Measurements from ENCODE around the gene DZIP1.

DNA sequence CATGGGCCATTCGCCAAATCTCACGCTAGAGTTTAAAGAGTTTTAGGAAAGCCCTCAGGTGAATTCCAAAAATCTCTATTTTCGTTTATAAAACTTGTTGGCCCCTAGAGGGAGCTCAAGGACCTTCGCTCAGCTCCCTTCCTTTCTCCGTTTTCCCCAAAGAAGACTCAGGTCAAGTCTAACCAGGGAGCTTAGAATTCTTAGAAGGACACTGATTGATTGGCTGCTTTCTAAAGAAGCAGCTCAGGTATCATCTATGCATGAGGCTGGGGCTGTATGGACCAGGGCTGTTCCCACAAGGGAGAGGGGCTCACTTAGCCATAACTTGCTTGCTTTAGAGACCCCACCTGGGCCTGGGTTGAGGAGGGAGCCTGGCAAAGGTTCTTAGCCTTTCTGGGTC is 20.5 kb downstream of the DZIP1 start:
- no peak for TF ChIP-seq NR2C2 (CRISPR knock-in tag; IDR thresholded peaks at IDR 0.05)
- TF ChIP-seq, protein P1, sequence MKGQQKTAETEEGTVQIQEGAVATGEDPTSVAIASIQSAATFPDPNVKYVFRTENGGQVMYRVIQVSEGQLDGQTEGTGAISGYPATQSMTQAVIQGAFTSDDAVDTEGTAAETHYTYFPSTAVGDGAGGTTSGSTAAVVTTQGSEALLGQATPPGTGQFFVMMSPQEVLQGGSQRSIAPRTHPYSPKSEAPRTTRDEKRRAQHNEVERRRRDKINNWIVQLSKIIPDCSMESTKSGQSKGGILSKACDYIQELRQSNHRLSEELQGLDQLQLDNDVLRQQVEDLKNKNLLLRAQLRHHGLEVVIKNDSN (CRISPR knock-in tag; IDR thresholded peaks at IDR 0.05), result no peak
- TF ChIP-seq CREB1 (CRISPR knock-in tag; IDR thresholded peaks at IDR 0.05), result no peak
- TF ChIP-seq TP53 (CRISPR knock-in tag; IDR thresholded peaks at IDR 0.05), result no peak
- peak; percentile 55; the same call in 1 of the 2 replicates for TF ChIP-seq CTCF (IDR thresholded peaks at IDR 0.05)
- no peak for TF ChIP-seq CDX4 (CRISPR knock-in tag; IDR thresholded peaks at IDR 0.05; ENCODE audit: borderline replicate concordance)
- TF ChIP-seq JUN (CRISPR knock-in tag; IDR thresholded peaks at IDR 0.05), result no peak
- TF ChIP-seq, protein P2, sequence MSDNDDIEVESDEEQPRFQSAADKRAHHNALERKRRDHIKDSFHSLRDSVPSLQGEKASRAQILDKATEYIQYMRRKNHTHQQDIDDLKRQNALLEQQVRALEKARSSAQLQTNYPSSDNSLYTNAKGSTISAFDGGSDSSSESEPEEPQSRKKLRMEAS (CRISPR knock-in tag; IDR thresholded peaks at IDR 0.05), result no peak
- TF ChIP-seq NR3C1 (CRISPR knock-in tag; conservative IDR thresholded peaks at IDR 0.05; ENCODE audit: low read depth), result no peak
- TF ChIP-seq NFYB (CRISPR knock-in tag; conservative IDR thresholded peaks at IDR 0.05; ENCODE audit: low read depth), result no peak
- TF ChIP-seq, protein P3, sequence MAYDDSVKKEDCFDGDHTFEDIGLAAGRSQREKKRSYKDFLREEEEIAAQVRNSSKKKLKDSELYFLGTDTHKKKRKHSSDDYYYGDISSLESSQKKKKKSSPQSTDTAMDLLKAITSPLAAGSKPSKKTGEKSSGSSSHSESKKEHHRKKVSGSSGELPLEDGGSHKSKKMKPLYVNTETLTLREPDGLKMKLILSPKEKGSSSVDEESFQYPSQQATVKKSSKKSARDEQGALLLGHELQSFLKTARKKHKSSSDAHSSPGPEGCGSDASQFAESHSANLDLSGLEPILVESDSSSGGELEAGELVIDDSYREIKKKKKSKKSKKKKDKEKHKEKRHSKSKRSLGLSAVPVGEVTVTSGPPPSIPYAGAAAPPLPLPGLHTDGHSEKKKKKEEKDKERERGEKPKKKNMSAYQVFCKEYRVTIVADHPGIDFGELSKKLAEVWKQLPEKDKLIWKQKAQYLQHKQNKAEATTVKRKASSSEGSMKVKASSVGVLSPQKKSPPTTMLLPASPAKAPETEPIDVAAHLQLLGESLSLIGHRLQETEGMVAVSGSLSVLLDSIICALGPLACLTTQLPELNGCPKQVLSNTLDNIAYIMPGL (CRISPR knock-in tag; IDR thresholded peaks at IDR 0.05), result no peak
- TF ChIP-seq TCF7 (CRISPR knock-in tag; IDR thresholded peaks at IDR 0.05; ENCODE audit: low read depth), result no peak
- TF ChIP-seq, protein P4, sequence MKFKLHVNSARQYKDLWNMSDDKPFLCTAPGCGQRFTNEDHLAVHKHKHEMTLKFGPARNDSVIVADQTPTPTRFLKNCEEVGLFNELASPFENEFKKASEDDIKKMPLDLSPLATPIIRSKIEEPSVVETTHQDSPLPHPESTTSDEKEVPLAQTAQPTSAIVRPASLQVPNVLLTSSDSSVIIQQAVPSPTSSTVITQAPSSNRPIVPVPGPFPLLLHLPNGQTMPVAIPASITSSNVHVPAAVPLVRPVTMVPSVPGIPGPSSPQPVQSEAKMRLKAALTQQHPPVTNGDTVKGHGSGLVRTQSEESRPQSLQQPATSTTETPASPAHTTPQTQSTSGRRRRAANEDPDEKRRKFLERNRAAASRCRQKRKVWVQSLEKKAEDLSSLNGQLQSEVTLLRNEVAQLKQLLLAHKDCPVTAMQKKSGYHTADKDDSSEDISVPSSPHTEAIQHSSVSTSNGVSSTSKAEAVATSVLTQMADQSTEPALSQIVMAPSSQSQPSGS (CRISPR knock-in tag; IDR thresholded peaks at IDR 0.05; ENCODE audit: borderline replicate concordance, low read depth), result no peak
- no peak for TF ChIP-seq ETV6 (CRISPR knock-in tag; IDR thresholded peaks at IDR 0.05)
